Activated CD8-positive, alpha-beta memory T cell treated with anti-CD3 and anti-CD28 coated beads, Interleukin-2, amount 10 ng/mL, durations not matched to agents 7 days and 5 days (primary cell): Measurements from ENCODE around the gene RASL12. TPM values are rescaled to one million over a fixed set of nuclear protein-coding genes. Genes with fewer than 3 reads are reported as not detected.

Experiments used
- ATAC-seq: fragments of 150-1000 bp; cut with Tn5 transposase; one replicate; pipeline ENCODE4 v1.10.0; 2021; ENCODE audit warnings: moderate library complexity
- CTCF ChIA-PET: fragments of 350-600 bp; sonication (Branson Sonifier 250); formaldehyde crosslinking; loops from one replicate; lab custom pipeline; 2021; ENCODE audit warnings: antibody characterized with exemption; lab: Charles Lee
- DNase-seq: peaks from one replicate; pipeline ENCODE4 v3.0.0-alpha.2; 2020
- H3K27ac Mint-ChIP-seq: one replicate; pipeline ENCODE4 v1.8.0; 2021; ENCODE audit warnings: mild to moderate bottlenecking, mixed read lengths
- H3K27me3 Mint-ChIP-seq: one replicate; pipeline ENCODE4 v1.8.0; 2021; ENCODE audit warnings: mixed read lengths
- H3K36me3 Mint-ChIP-seq: one replicate; pipeline ENCODE4 v1.8.0; 2021; ENCODE audit warnings: mild to moderate bottlenecking, mixed read lengths
- H3K4me1 Mint-ChIP-seq: one replicate; pipeline ENCODE4 v1.8.0; 2021; ENCODE audit warnings: mixed read lengths
- H3K4me3 Mint-ChIP-seq: one replicate; pipeline ENCODE4 v1.8.0; 2021; ENCODE audit warnings: mild to moderate bottlenecking, moderate library complexity, mixed read lengths
- H3K9me3 Mint-ChIP-seq: one replicate; pipeline ENCODE4 v1.8.0; 2022; ENCODE audit warnings: low read depth, mixed read lengths
- total RNA-seq, 2 experiments: library from RNA; stranded (reverse); gene quantifications; one replicate each; pipeline ENCODE4 v1.2.3, GENCODE V29; 2021

RASL12 gene
- total RNA-seq, 2 experiments from 2014 or later, result not detected

GRCh38 chr15:65087411-65087810 is 19.6 kb upstream of the RASL12 start:
- no peak for ATAC-seq
- H3K4me1 Mint-ChIP-seq, result peaks cover 16% of the 10 kb centered on the region

GRCh38 chr15:65086680-65087111 is 18.9 kb upstream of the RASL12 start:
- Mint-ChIP-seq H3K4me3 (no peak overlapping the region), H3K27me3 (peaks cover 23% of the 10 kb centered on the region), H3K36me3 (no peaks in the 10 kb centered on the region), H3K27ac (no peak overlapping the region), H3K4me1 (peaks cover 19% of the 10 kb centered on the region), H3K9me3 (no peaks in the 10 kb centered on the region)
- no peak for DNase-seq
- CTCF ChIA-PET, result interaction anchor here (1.0 to 1.5 kb wide), 3 partner anchors 28 to 39 kb away, joined by 3 to 4 read pairs (median 3); partner anchors contain the start of gene UBAP1L
- ATAC-seq, result no peak

More at GRCh38 chr15:65087411-65087810, 19.6 kb upstream of the RASL12 start:
- H3K36me3 Mint-ChIP-seq, result no peaks in the 10 kb centered on the region
- CTCF ChIA-PET, result interaction anchor here (1.4 to 1.5 kb wide), 2 partner anchors 27 to 33 kb away, joined by 3 to 4 read pairs; partner anchors contain the start of gene UBAP1L
- H3K9me3 Mint-ChIP-seq, result no peaks in the 10 kb centered on the region
- no peak overlapping the region for H3K27ac Mint-ChIP-seq
- H3K4me3 Mint-ChIP-seq, result no peak overlapping the region
- no peak for DNase-seq
- peaks cover 17% of the 10 kb centered on the region for H3K27me3 Mint-ChIP-seq

- H3K9me3 Mint-ChIP-seq, result no peaks in the 10 kb centered on the region
- peak; percentile 52 for ATAC-seq
- CTCF ChIA-PET, result interaction anchor here (1.0 to 1.5 kb wide), 3 partner anchors 28 to 38 kb away, joined by 3 to 4 read pairs (median 3); partner anchors contain the start of gene UBAP1L
- no peak overlapping the region for H3K4me3 Mint-ChIP-seq
- DNase-seq, result peak; percentile 48
- peaks cover 19% of the 10 kb centered on the region for H3K4me1 Mint-ChIP-seq
- no peaks in the 10 kb centered on the region for H3K36me3 Mint-ChIP-seq
- peaks cover 26% of the 10 kb centered on the region for H3K27me3 Mint-ChIP-seq
- H3K27ac Mint-ChIP-seq, result no peak overlapping the region
These were observed 18.3 kb upstream of the RASL12 start for GRCh38 chr15:65085990-65086679.

- H3K36me3 Mint-ChIP-seq, result no peaks in the 10 kb centered on the region
- DNase-seq, result no peak
- H3K27ac Mint-ChIP-seq, result no peak overlapping the region
- ATAC-seq, result no peak
- no peaks in the 10 kb centered on the region for H3K9me3 Mint-ChIP-seq
- H3K4me3 Mint-ChIP-seq, result no peak overlapping the region
- CTCF ChIA-PET, result interaction anchor here (0.9 to 1.6 kb wide), 6 partner anchors 13 to 213 kb away, joined by 3 to 4 read pairs (median 3); no protein-coding TSS in a partner anchor
- peaks cover 19% of the 10 kb centered on the region for H3K4me1 Mint-ChIP-seq
- peaks cover 32% of the 10 kb centered on the region for H3K27me3 Mint-ChIP-seq
These were observed 17.5 kb upstream of the RASL12 start for GRCh38 chr15:65085207-65085753.

GRCh38 chr15:65084500-65085206 is 16.9 kb upstream of the RASL12 start:
- H3K27me3 Mint-ChIP-seq, result peaks cover 35% of the 10 kb centered on the region
- no peaks in the 10 kb centered on the region for H3K36me3 Mint-ChIP-seq
- DNase-seq, result no peak
- H3K27ac Mint-ChIP-seq, result no peak overlapping the region
- H3K4me3 Mint-ChIP-seq, result no peak overlapping the region
- CTCF ChIA-PET, result interaction anchor here (0.9 to 1.6 kb wide), 6 partner anchors 12 to 213 kb away, joined by 3 to 4 read pairs (median 3); no protein-coding TSS in a partner anchor
- no peak for ATAC-seq
- H3K9me3 Mint-ChIP-seq, result no peaks in the 10 kb centered on the region
- peaks cover 19% of the 10 kb centered on the region for H3K4me1 Mint-ChIP-seq

- H3K27ac Mint-ChIP-seq, result no peak overlapping the region
- peaks cover 45% of the 10 kb centered on the region for H3K27me3 Mint-ChIP-seq
- ATAC-seq (no peak), DNase-seq (no peak)
- no peak overlapping the region for H3K4me3 Mint-ChIP-seq
- CTCF ChIA-PET, result interaction anchor here (0.7 to 1.7 kb wide), 4 partner anchors 18 to 352 kb away, joined by 3 read pairs; no protein-coding TSS in a partner anchor
- no peaks in the 10 kb centered on the region for H3K36me3 Mint-ChIP-seq
- H3K9me3 Mint-ChIP-seq, result no peaks in the 10 kb centered on the region
- H3K4me1 Mint-ChIP-seq, result peaks cover 19% of the 10 kb centered on the region
These were observed 15.5 kb upstream of the RASL12 start for GRCh38 chr15:65083262-65083701.

- Mint-ChIP-seq H3K27me3 (peaks cover 53% of the 10 kb centered on the region), H3K4me1 (peaks cover 22% of the 10 kb centered on the region), H3K36me3 (no peaks in the 10 kb centered on the region), H3K9me3 (no peaks in the 10 kb centered on the region), H3K27ac (no peak overlapping the region), H3K4me3 (no peak overlapping the region)
- CTCF ChIA-PET, result interaction anchor here (0.7 to 1.7 kb wide), 4 partner anchors 19 to 351 kb away, joined by 3 read pairs; no protein-coding TSS in a partner anchor
- ATAC-seq, result peak; percentile 82
- peak; percentile 56 for DNase-seq
These were observed 14.6 kb upstream of the RASL12 start for GRCh38 chr15:65082303-65082953.

GRCh38 chr15:65081758-65082157 is 14.0 kb upstream of the RASL12 start:
- DNase-seq (no peak), ATAC-seq (no peak)
- Mint-ChIP-seq H3K9me3 (no peaks in the 10 kb centered on the region), H3K4me1 (peaks cover 22% of the 10 kb centered on the region), H3K27me3 (peaks cover 53% of the 10 kb centered on the region), H3K4me3 (no peak overlapping the region), H3K36me3 (no peaks in the 10 kb centered on the region), H3K27ac (no peak overlapping the region)
- CTCF ChIA-PET, result interaction anchor here (1.0 to 1.7 kb wide), 3 partner anchors 27 to 48 kb away, joined by 3 to 5 read pairs (median 4); no protein-coding TSS in a partner anchor

DNA sequence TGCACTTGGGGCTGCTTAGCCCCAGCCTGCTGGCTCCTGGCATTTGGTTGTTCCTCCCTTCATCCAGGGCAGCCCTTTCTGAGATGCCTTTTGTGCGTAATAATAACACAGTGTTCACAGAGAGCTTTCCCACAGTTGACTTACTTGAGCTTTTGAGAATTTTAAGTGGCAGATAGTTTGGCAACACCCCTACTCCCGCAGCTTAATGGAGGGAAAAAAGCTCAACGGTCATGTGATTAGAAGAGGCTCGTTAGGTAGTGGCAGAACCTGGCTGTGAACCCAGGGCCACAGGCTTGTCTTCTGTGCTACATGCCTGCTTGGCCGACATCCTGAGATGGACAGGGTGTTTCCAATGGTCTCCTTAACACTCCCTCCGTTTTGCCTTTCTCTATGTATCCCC is 13.5 kb upstream of the RASL12 start:
- H3K36me3 Mint-ChIP-seq, result no peaks in the 10 kb centered on the region
- peaks cover 55% of the 10 kb centered on the region for H3K27me3 Mint-ChIP-seq
- CTCF ChIA-PET, result interaction anchor here (1.0 to 1.3 kb wide), 2 partner anchors 27 to 48 kb away, joined by 4 to 5 read pairs; no protein-coding TSS in a partner anchor
- H3K9me3 Mint-ChIP-seq, result no peaks in the 10 kb centered on the region
- H3K4me1 Mint-ChIP-seq, result peaks cover 24% of the 10 kb centered on the region
- DNase-seq, result no peak
- H3K27ac Mint-ChIP-seq, result no peak overlapping the region
- no peak for ATAC-seq
- no peak overlapping the region for H3K4me3 Mint-ChIP-seq

DNA sequence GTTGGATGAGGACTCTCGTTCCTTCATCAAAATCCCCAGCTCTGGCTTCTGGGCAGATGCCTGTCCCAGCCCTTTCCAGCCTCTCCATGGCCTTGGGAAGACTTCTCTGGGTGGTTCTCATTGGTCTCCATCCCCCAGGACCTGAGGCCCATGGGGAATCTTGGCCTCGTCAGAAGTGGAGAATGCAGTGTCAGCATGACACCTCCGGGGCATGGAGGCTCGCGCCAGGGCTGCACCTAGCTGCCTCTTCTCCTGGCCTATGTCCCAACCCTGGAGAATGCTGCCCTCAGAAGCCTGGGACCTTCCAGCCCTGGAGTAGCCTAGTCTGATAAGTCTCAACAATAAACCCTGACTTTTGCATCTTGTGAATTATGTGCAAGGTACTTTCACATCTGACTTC is 11.8 kb upstream of the RASL12 start:
- peaks cover 16% of the 10 kb centered on the region for H3K4me1 Mint-ChIP-seq
- CTCF ChIA-PET, result interaction anchor here (1.5 to 2.0 kb wide), 3 partner anchors 22 to 256 kb away, joined by 4 read pairs; no protein-coding TSS in a partner anchor
- no peaks in the 10 kb centered on the region for H3K9me3 Mint-ChIP-seq
- H3K27ac Mint-ChIP-seq, result no peak overlapping the region
- DNase-seq, result no peak
- H3K27me3 Mint-ChIP-seq, result peaks cover 55% of the 10 kb centered on the region
- H3K36me3 Mint-ChIP-seq, result no peaks in the 10 kb centered on the region
- ATAC-seq, result no peak
- H3K4me3 Mint-ChIP-seq, result no peak overlapping the region

DNA sequence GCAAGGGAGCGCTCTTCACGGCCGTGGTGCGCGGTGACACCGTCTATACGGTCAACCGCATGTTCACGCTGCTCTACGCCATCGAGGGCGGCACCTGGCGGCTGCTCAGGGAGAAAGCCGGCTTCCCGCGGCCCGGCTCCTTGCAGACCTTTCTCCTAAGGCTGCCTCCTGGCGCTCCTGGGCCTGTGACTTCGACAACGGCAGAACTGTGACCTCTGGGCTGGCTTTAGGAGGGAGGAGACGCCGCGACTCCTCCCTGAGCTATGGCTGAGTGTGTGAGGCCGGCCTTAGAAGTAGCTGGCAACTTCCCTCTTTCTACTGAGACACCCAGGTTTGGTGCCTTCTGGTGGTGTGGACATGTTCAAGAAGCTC is 10.2 kb upstream of the RASL12 start:
- ATAC-seq, result peak; percentile 60
- Mint-ChIP-seq H3K27ac (no peak overlapping the region), H3K9me3 (no peaks in the 10 kb centered on the region), H3K27me3 (peaks cover 43% of the 10 kb centered on the region), H3K4me1 (peaks cover 14% of the 10 kb centered on the region), H3K4me3 (no peak overlapping the region), H3K36me3 (no peaks in the 10 kb centered on the region)
- peak; percentile 60 for DNase-seq
- CTCF ChIA-PET, result interaction anchor here (0.7 to 3.6 kb wide), 10 partner anchors 9 to 350 kb away, joined by 3 to 17 read pairs (median 4); no protein-coding TSS in a partner anchor

GRCh38 chr15:65077291-65077980 is 9.6 kb upstream of the RASL12 start:
- ATAC-seq (no peak), DNase-seq (no peak)
- no peaks in the 10 kb centered on the region for H3K9me3 Mint-ChIP-seq
- no peaks in the 10 kb centered on the region for H3K36me3 Mint-ChIP-seq
- H3K27ac Mint-ChIP-seq, result no peak overlapping the region
- H3K4me3 Mint-ChIP-seq, result no peak overlapping the region
- H3K4me1 Mint-ChIP-seq, result peaks cover 9% of the 10 kb centered on the region
- CTCF ChIA-PET, result interaction anchor here (0.6 to 3.6 kb wide), 6 partner anchors 8 to 461 kb away, joined by 3 to 17 read pairs (median 4); no protein-coding TSS in a partner anchor
- peaks cover 38% of the 10 kb centered on the region for H3K27me3 Mint-ChIP-seq
